ENCODE results near the gene CLSTN1. TPM values are rescaled to one million over a fixed set of nuclear protein-coding genes. Genes with fewer than 3 reads are reported as not detected.

CLSTN1 gene
- total RNA-seq, 1 donor from 2014 or later = 181 TPM

- TF ChIP-seq EZH2 (IDR thresholded peaks at IDR 0.05; ENCODE audit: insufficient read depth, low read length) = no peak
- TF ChIP-seq, protein P1, sequence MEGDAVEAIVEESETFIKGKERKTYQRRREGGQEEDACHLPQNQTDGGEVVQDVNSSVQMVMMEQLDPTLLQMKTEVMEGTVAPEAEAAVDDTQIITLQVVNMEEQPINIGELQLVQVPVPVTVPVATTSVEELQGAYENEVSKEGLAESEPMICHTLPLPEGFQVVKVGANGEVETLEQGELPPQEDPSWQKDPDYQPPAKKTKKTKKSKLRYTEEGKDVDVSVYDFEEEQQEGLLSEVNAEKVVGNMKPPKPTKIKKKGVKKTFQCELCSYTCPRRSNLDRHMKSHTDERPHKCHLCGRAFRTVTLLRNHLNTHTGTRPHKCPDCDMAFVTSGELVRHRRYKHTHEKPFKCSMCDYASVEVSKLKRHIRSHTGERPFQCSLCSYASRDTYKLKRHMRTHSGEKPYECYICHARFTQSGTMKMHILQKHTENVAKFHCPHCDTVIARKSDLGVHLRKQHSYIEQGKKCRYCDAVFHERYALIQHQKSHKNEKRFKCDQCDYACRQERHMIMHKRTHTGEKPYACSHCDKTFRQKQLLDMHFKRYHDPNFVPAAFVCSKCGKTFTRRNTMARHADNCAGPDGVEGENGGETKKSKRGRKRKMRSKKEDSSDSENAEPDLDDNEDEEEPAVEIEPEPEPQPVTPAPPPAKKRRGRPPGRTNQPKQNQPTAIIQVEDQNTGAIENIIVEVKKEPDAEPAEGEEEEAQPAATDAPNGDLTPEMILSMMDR (IDR thresholded peaks at IDR 0.05; ENCODE audit: insufficient read depth, low read depth, low read length) = no peak
- Histone ChIP-seq H3K36me3 (ENCODE audit: insufficient read depth, low read length) (peaks cover 2% of the 10 kb centered on the region), H3K79me2 (ENCODE audit: insufficient read depth, low read length) (no peaks in the 10 kb centered on the region), H3K9me3 (ENCODE audit: insufficient read depth, low read depth, low read length) (no peaks in the 10 kb centered on the region), H3K4me3 (ENCODE audit: insufficient read depth, low read depth, low read length) (no peak overlapping the region), H3K27ac (ENCODE audit: low read depth, low read length) (no peak overlapping the region), H3K9ac (ENCODE audit: low read length) (no peak overlapping the region), H3K4me1 (ENCODE audit: insufficient read depth, low read length) (peaks cover 16% of the 10 kb centered on the region), H3K27me3 (ENCODE audit: insufficient read depth, low read length) (no peaks in the 10 kb centered on the region), H4K20me1 (ENCODE audit: insufficient read depth, low read length) (peaks cover 10% of the 10 kb centered on the region), H3K4me2 (ENCODE audit: low read length) (peak overlapping the region; percentile 26), H2AFZ (ENCODE audit: low read depth, low read length) (no peak overlapping the region)
- Mint-ChIP-seq H3K27ac (ENCODE audit: unreplicated experiment) (no peak overlapping the region), H3K4me3 (ENCODE audit: unreplicated experiment) (no peak overlapping the region), H3K9me3 (ENCODE audit: unreplicated experiment) (no peaks in the 10 kb centered on the region), H3K36me3 (ENCODE audit: low read depth, unreplicated experiment) (no peaks in the 10 kb centered on the region), H3K27me3 (ENCODE audit: low read depth, unreplicated experiment) (no peaks in the 10 kb centered on the region), H3K4me1 (ENCODE audit: low read depth, unreplicated experiment) (peaks cover 14% of the 10 kb centered on the region)
- peak; percentile 39 for DNase-seq (ENCODE audit: low read depth)
- no peak for FAIRE-seq
Observed at GRCh38 chr1:9872430-9873165, 48.8 kb upstream of the CLSTN1 start.

- peaks cover 16% of the 10 kb centered on the region for H3K4me1 ChIP-seq (ENCODE audit: insufficient read depth, low read length)
- no peak overlapping the region for H2AFZ ChIP-seq (ENCODE audit: low read depth, low read length)
- H3K27me3 ChIP-seq (ENCODE audit: insufficient read depth, low read length) = no peaks in the 10 kb centered on the region
- H4K20me1 ChIP-seq (ENCODE audit: insufficient read depth, low read length) = peaks cover 8% of the 10 kb centered on the region
- H3K4me2 ChIP-seq (ENCODE audit: low read length) = no peak overlapping the region
- H3K36me3 Mint-ChIP-seq (ENCODE audit: low read depth, unreplicated experiment) = no peaks in the 10 kb centered on the region
- no peak overlapping the region for H3K9ac ChIP-seq (ENCODE audit: low read length)
- peaks cover 2% of the 10 kb centered on the region for H3K36me3 ChIP-seq (ENCODE audit: insufficient read depth, low read length)
- peaks cover 14% of the 10 kb centered on the region for H3K4me1 Mint-ChIP-seq (ENCODE audit: low read depth, unreplicated experiment)
- no peak overlapping the region for H3K4me3 Mint-ChIP-seq (ENCODE audit: unreplicated experiment)
- H3K79me2 ChIP-seq (ENCODE audit: insufficient read depth, low read length) = no peaks in the 10 kb centered on the region
- no peaks in the 10 kb centered on the region for H3K9me3 Mint-ChIP-seq (ENCODE audit: unreplicated experiment)
- no peaks in the 10 kb centered on the region for H3K9me3 ChIP-seq (ENCODE audit: insufficient read depth, low read depth, low read length)
- no peak overlapping the region for H3K4me3 ChIP-seq (ENCODE audit: insufficient read depth, low read depth, low read length)
- H3K27ac Mint-ChIP-seq (ENCODE audit: unreplicated experiment) = no peak overlapping the region
- no peaks in the 10 kb centered on the region for H3K27me3 Mint-ChIP-seq (ENCODE audit: low read depth, unreplicated experiment)
- no peak overlapping the region for H3K27ac ChIP-seq (ENCODE audit: low read depth, low read length)
- no peak for FAIRE-seq
- TF ChIP-seq EZH2 (IDR thresholded peaks at IDR 0.05; ENCODE audit: insufficient read depth, low read length) = no peak
- TF ChIP-seq, protein P1 (IDR thresholded peaks at IDR 0.05; ENCODE audit: insufficient read depth, low read depth, low read length) = no peak
- DNase-seq (ENCODE audit: low read depth) = no peak
Observed at GRCh38 chr1:9871707-9872425, 48.1 kb upstream of the CLSTN1 start.

Measured in astrocyte (in vitro differentiated cells and primary cell).